Suprapubic skin (tissue), 4 donors: ENCODE measurements around the gene FAM240B. TPM values are rescaled to one million over a fixed set of nuclear protein-coding genes. Genes with fewer than 3 reads are reported as not detected.

ENCODE experiments used
- DNase-seq, 2 donors: peaks; one replicate each; pipeline ENCODE4 v3.0.0-alpha.2; 2019; ENCODE audit warnings: low spot score in 2 of 2
- H3K27ac ChIP-seq: fragments of 200-600 bp; sonication (generic); one replicate; pipeline ENCODE4 v1.5.1; 2019
- H3K27me3 ChIP-seq: fragments of 200-600 bp; sonication (generic); one replicate; pipeline ENCODE4 v1.5.1; 2019
- H3K36me3 ChIP-seq: fragments of 200-600 bp; sonication (generic); one replicate; pipeline ENCODE4 v1.5.1; 2019
- H3K4me1 ChIP-seq: fragments of 200-600 bp; sonication (generic); one replicate; pipeline ENCODE4 v1.5.1; 2019
- H3K4me3 ChIP-seq: fragments of 200-600 bp; sonication (generic); one replicate; pipeline ENCODE4 v1.5.1; 2019; ENCODE audit warnings: mild to moderate bottlenecking
- H3K9me3 ChIP-seq: fragments of 200-600 bp; sonication (generic); one replicate; pipeline ENCODE4 v1.5.1; 2019
- EP300 ChIP-seq: sonication (generic); formaldehyde crosslinking; IDR thresholded peaks from one replicate; pipeline ENCODE4 v1.6.1; 2017; ENCODE audit warnings: antibody characterized with exemption
- POLR2A ChIP-seq, 2 donors: fragments of 450-650 bp; IDR thresholded peaks; one replicate each; pipeline ENCODE4 v1.6.1; 2017; ENCODE audit warnings: antibody characterized with exemption in 2 of 2, mild to moderate bottlenecking in 2 of 2, moderate library complexity in 2 of 2
- POLR2AphosphoS5 ChIP-seq, 3 donors: sonication (generic); formaldehyde crosslinking; IDR thresholded peaks; one replicate each; pipeline ENCODE4 v1.6.1; 2017; ENCODE audit warnings: antibody characterized with exemption in 3 of 3
- WGBS: methylation state at CpG from one replicate; pipeline ENCODE4 v1.1.5; 2018; 5-methylcytosine and 5-hydroxymethylcytosine counted together
- total RNA-seq, 4 donors: library from RNA; depleted of rRNA; stranded (reverse); fragments of >200 nt; gene quantifications; one replicate each; pipeline ENCODE4 v1.1.0, GENCODE V29; 2016
- TF ChIP-seq, protein P1 (sequence below), 2 donors: fragments of 200-600 bp in 1 of 2; fragments of 450-650 bp in 1 of 2; sonication (generic) in 1 of 2; IDR thresholded peaks; one replicate each; pipeline ENCODE4 v1.5.1; 2016 to 2019; ENCODE audit warnings: antibody characterized with exemption in 2 of 2, mild to moderate bottlenecking in 1 of 2, moderate library complexity in 1 of 2

The FAM240B gene
- total RNA-seq, 4 donors from 2014 or later, result not detected

DNA sequence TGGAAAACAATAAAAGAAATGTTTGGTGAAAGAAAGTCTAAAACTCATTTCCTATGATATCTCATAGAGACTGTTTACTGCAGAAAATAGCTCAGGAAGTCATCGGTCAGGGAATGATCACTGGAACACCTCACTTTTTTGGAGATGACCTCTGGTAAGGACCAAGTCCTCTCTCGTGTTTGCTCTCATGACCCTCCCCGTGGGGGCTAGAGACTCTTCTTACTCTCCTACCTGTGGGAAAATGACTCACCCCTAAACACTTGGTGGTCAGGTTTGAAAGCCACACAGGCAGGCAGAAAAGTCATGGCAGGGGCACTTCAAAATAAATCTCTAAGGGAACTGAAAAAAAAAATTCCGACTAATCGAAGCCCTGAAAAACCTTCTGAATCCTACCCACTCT, 48.2 kb downstream of the FAM240B start:
- H3K36me3 ChIP-seq, result no peaks in the 10 kb centered on the region
- no peak overlapping the region for H3K4me3 ChIP-seq
- no peaks in the 10 kb centered on the region for H3K4me1 ChIP-seq
- H3K27ac ChIP-seq, result no peak overlapping the region
- TF ChIP-seq POLR2AphosphoS5 (IDR thresholded peaks at IDR 0.05) (no peak), POLR2A (IDR thresholded peaks at IDR 0.05) (no peak), EP300 (no peak)
- TF ChIP-seq, protein P1, sequence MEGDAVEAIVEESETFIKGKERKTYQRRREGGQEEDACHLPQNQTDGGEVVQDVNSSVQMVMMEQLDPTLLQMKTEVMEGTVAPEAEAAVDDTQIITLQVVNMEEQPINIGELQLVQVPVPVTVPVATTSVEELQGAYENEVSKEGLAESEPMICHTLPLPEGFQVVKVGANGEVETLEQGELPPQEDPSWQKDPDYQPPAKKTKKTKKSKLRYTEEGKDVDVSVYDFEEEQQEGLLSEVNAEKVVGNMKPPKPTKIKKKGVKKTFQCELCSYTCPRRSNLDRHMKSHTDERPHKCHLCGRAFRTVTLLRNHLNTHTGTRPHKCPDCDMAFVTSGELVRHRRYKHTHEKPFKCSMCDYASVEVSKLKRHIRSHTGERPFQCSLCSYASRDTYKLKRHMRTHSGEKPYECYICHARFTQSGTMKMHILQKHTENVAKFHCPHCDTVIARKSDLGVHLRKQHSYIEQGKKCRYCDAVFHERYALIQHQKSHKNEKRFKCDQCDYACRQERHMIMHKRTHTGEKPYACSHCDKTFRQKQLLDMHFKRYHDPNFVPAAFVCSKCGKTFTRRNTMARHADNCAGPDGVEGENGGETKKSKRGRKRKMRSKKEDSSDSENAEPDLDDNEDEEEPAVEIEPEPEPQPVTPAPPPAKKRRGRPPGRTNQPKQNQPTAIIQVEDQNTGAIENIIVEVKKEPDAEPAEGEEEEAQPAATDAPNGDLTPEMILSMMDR (IDR thresholded peaks at IDR 0.05), result no peak
- H3K27me3 ChIP-seq, result no peaks in the 10 kb centered on the region
- WGBS, result 93% methylated on average over 5 of the region's 5 CpGs
- no peaks in the 10 kb centered on the region for H3K9me3 ChIP-seq
- DNase-seq, result no peak

DNA sequence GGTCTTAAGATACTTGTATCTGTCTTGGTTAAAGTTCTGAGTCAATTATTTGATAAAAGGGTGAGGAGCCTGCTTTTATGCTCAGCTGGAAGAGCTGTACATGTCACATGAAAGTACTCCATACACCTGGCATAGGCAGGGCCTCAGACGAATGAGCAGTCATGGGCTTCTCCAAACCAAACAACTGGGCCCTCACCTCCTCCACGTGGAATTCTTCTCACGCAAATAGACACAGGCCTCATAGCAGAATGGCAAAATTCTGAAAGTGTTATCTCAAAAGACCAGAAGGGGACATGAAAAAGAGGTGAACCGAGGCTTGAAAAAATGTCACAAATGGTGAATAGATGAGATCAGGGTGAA, 48.6 kb downstream of the FAM240B start:
- Histone ChIP-seq H3K36me3 (no peaks in the 10 kb centered on the region), H3K9me3 (no peaks in the 10 kb centered on the region), H3K4me1 (no peaks in the 10 kb centered on the region), H3K4me3 (no peak overlapping the region), H3K27me3 (no peaks in the 10 kb centered on the region), H3K27ac (no peak overlapping the region)
- no peak for DNase-seq
- 84% methylated on average over 4 of the region's 4 CpGs for WGBS
- TF ChIP-seq POLR2A (IDR thresholded peaks at IDR 0.05) (no peak), POLR2AphosphoS5 (IDR thresholded peaks at IDR 0.05) (no peak), EP300 (no peak)
- TF ChIP-seq, protein P1 (IDR thresholded peaks at IDR 0.05), result no peak

DNA sequence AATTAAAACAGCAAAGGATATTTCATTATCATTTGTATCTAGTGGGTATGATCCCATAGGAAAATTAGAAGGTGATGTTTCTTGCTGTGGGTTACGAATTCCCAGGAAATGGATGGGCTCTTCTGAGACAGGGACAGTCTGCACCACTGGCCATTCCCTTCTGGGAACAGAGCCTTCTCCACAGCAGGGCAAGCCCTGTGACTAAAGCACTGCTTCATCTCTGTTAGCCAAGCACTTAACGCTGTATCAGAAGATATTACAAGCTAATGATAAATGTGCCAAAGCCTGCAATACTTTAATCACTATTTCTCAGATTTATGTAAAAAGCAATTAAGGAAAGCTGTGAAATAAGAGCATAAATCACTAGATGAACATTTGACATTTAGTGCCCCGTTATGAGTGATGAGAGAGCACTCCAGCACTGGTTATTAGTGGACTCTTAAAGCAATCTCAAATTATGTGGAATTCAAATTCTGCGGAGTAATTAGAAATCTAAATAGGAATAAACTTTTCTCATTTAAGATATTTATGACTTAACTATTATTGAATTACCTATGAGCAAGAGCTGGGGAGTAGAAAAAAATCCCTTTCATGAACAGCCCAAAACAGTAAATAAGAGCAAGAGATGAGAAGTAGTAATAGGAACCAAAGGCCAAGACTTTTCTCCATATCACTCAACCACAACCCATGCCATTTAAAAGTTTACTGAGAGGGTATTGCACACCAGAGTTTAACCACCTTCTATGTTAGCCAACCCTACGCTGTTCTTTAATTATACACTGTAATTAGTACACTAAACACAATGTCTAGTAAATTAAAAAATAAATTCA, 49.2 kb downstream of the FAM240B start:
- Histone ChIP-seq H3K4me1 (no peaks in the 10 kb centered on the region), H3K9me3 (no peaks in the 10 kb centered on the region), H3K36me3 (no peaks in the 10 kb centered on the region), H3K4me3 (no peak overlapping the region), H3K27me3 (no peaks in the 10 kb centered on the region), H3K27ac (no peak overlapping the region)
- TF ChIP-seq POLR2AphosphoS5 (IDR thresholded peaks at IDR 0.05) (no peak), POLR2A (IDR thresholded peaks at IDR 0.05) (no peak), EP300 (no peak)
- TF ChIP-seq, protein P1 (IDR thresholded peaks at IDR 0.05), result no peak
- DNase-seq, result no peak
- 74% methylated on average over 5 of the region's 5 CpGs for WGBS

DNA sequence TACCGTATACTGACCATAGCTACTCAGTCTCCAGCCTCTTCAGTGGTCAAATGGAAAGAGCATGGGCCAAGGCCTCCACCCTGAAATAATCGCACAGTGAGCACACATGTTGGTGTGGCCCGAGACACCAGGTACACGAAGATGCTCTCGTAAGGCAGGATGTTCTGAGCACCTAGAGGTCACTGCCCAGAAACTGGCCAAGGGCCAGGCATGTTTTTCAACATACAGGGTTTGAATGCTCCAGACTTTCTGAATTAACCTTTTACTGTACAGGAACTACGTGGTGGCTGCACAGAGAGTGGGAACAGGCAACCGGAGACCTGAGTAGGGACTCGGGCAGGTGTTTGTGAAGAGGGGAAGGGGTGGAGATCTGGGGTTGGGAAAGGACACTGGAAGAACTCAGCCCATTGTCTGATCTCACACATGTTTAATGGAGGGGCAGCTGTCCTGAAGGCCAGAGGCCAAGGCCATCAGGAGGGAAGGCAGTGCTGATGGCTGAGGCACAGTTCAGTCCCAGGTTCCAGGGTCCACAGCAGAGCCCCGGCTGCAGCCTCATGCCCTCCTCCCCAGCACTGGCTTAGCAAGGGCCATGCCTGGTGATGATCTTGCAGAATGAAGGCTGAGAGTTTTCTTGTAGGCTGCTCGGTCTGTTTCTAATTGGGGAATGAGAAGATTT, 51.0 kb downstream of the FAM240B start:
- Histone ChIP-seq H3K27ac (no peak overlapping the region), H3K4me1 (no peaks in the 10 kb centered on the region), H3K9me3 (no peaks in the 10 kb centered on the region), H3K4me3 (no peak overlapping the region), H3K36me3 (no peaks in the 10 kb centered on the region), H3K27me3 (no peaks in the 10 kb centered on the region)
- TF ChIP-seq POLR2AphosphoS5 (IDR thresholded peaks at IDR 0.05), result no peak
- no peak for TF ChIP-seq EP300
- TF ChIP-seq, protein P1 (IDR thresholded peaks at IDR 0.05), result no peak
- TF ChIP-seq POLR2A (IDR thresholded peaks at IDR 0.05), result no peak
- DNase-seq, result no peak
- 89% methylated on average over 6 of the region's 10 CpGs for WGBS

DNA sequence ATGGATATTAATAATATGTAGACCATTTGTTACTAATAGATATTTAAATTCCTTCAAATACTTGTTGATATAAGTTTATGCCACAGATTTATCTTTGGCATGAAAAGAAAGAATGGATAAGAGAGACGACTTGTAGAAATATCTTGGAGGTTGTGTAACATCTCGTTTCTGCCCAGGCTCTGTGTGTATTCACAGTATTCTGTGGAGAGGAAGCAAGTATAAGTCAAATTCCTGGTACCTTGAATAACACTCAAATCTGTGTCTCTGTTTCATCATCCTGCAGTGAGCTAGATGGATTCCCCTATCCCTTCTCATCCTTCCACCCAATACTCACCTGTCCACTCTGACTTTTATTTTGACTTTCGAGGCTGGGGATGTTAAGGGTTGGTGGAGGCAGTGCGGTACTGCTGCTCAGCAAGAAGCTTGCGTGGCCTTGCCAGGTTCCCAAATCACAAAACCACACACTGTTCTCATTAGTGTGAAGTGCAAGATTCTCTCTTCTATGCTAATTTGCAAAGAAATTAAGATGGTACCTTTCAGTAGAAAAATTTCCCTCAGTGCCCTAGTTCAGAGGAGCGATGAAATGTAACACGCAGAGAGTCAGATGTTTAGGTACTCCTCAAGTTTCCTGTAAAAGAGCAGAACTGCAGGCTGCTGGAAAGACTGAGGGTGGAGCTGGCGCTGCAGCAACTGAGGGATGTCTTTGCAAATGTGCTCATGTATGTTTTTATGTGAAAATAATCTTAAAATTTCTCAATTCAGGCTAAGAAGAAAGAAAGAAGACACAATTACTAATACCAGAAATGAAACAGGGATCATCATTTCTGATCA, 57.0 kb downstream of the FAM240B start:
- Histone ChIP-seq H3K27me3 (no peaks in the 10 kb centered on the region), H3K36me3 (no peaks in the 10 kb centered on the region), H3K9me3 (no peaks in the 10 kb centered on the region), H3K4me1 (no peaks in the 10 kb centered on the region), H3K27ac (no peak overlapping the region), H3K4me3 (no peak overlapping the region)
- TF ChIP-seq, protein P1 (IDR thresholded peaks at IDR 0.05), result no peak
- TF ChIP-seq EP300 (no peak), POLR2AphosphoS5 (IDR thresholded peaks at IDR 0.05) (no peak), POLR2A (IDR thresholded peaks at IDR 0.05) (no peak)
- DNase-seq, result no peak
- 54% methylated on average over 8 of the region's 8 CpGs for WGBS
